HepG2 (cell line): ENCODE results near the gene CCDC174. TPM values are rescaled to one million over a fixed set of nuclear protein-coding genes. Genes with fewer than 3 reads are reported as not detected.

Source experiments
- FOSL2 ChIP-seq: sonication (generic); formaldehyde crosslinking; IDR thresholded peaks from 2 replicates; pipeline ENCODE4 v1.4.0; 2020; ENCODE audit warnings: missing genetic modification reagents
- FUBP1 ChIP-seq: sonication (generic); formaldehyde crosslinking; IDR thresholded peaks from 2 replicates; pipeline ENCODE4 v1.5.1; 2020; ENCODE audit warnings: missing genetic modification reagents, mild to moderate bottlenecking, borderline replicate concordance
- GTF2F1 ChIP-seq: fragments of 150-350 bp; IDR thresholded peaks from 2 replicates; pipeline ENCODE4 v1.6.1; 2014; ENCODE audit warnings: low read length
- HNRNPK ChIP-seq: fragments of 200-400 bp; formaldehyde crosslinking; IDR thresholded peaks from 2 replicates; pipeline ENCODE4 v1.6.1; 2018; ENCODE audit warnings: low read length, low read depth, moderate library complexity, mild to moderate bottlenecking; ENCODE audit not compliant: poor library complexity, severe bottlenecking
- PRDM4 ChIP-seq: sonication (generic); formaldehyde crosslinking; IDR thresholded peaks from 2 replicates; pipeline ENCODE4 v1.9.0; 2021; ENCODE audit warnings: missing genetic modification reagents, borderline replicate concordance
- ZMAT3 ChIP-seq: sonication (generic); formaldehyde crosslinking; conservative IDR thresholded peaks from 2 replicates; pipeline ENCODE4 v1.7.0; 2021; ENCODE audit warnings: missing genetic modification reagents
- ZNF407 ChIP-seq: sonication (generic); formaldehyde crosslinking; IDR thresholded peaks from one replicate; pipeline ENCODE4 v1.5.1; 2020; ENCODE audit warnings: mild to moderate bottlenecking, missing genetic modification reagents; ENCODE audit errors: not compliant biosample characterization
- polyA plus RNA-seq, 8 experiments: library from polyadenylated mRNA; depleted of rRNA in 3 of 8; stranded (reverse) in 7 of 8; unstranded in 1 of 8; fragments of >200 nt; fragmentation: Illumina TruSeq in 4 of 8; extraction: Trizol in 4 of 8; gene quantifications; 2 replicates each; pipeline versions ENCODE4 v1.2.1 to v1.2.3, GENCODE V29; 2011 to 2016; ENCODE audit warnings: low read depth in 4 of 8, missing spikeins in 1 of 8, mixed read lengths in 1 of 8; ENCODE audit not compliant: insufficient read depth in 1 of 8
- total RNA-seq, 5 experiments: library from RNA; depleted of rRNA; stranded (reverse); fragments of >200 nt; fragmentation: Illumina TruSeq; extraction: Trizol; gene quantifications; 2 replicates each; pipeline ENCODE4 v1.2.3, GENCODE V29; 2016; ENCODE audit warnings: low read depth in 1 of 5

CCDC174 gene
- total and polyA plus RNA-seq, 2 of the 13 experiments (the other 11 are each of a cell fraction or from before 2014, with no cell fraction given): 5.4 to 11.0 TPM

- no peak for TF ChIP-seq ZNF407 (CRISPR knock-in tag)
- no peak for TF ChIP-seq PRDM4 (CRISPR knock-in tag)
- no peak for TF ChIP-seq HNRNPK
- TF ChIP-seq GTF2F1: no peak
- peak; percentile 75 for TF ChIP-seq FOSL2
- TF ChIP-seq FUBP1 (CRISPR knock-in tag): no peak
- no peak for TF ChIP-seq ZMAT3 (CRISPR knock-in tag)
These were observed 34.0 kb upstream of the CCDC174 start (continued) for GRCh38 chr3:14617508-14618023.
